NCI-H128 (cell line): Measurements from ENCODE around the gene CALML6.
"Not testable (repeated sequence)": the region's sequence is repeated elsewhere in the genome, so short reads cannot be mapped to it uniquely, and the experiment has no call there.

ENCODE experiments used
- DNase-seq: peaks from one replicate; lab custom pipeline; 2025; ENCODE audit not compliant: unreplicated experiment; lab: John Stamatoyannopoulos, UW

The CALML6 gene

GRCh38 chr1:1924849-1925248 lies 9.8 kb downstream of the CALML6 start:
- no peak for DNase-seq

- no peak for DNase-seq
These were observed 10.6 kb downstream of the CALML6 start for GRCh38 chr1:1925437-1926345.

- no peak for DNase-seq
These were observed 11.3 kb downstream of the CALML6 start for GRCh38 chr1:1926346-1926811.

GRCh38 chr1:1926886-1927660 lies 12.0 kb downstream of the CALML6 start:
- DNase-seq = no peak

GRCh38 chr1:1927751-1928150 lies 12.7 kb downstream of the CALML6 start:
- no peak for DNase-seq

GRCh38 chr1:1928231-1929101 lies 13.4 kb downstream of the CALML6 start:
- no peak for DNase-seq

GRCh38 chr1:1929102-1929638 lies 14.1 kb downstream of the CALML6 start:
- DNase-seq = no peak

- DNase-seq = no peak
These were observed 14.8 kb downstream of the CALML6 start for GRCh38 chr1:1929639-1930545.

- DNase-seq = not testable (repeated sequence)
These were observed 19.8 kb downstream of the CALML6 start for GRCh38 chr1:1934848-1935247.

- no peak for DNase-seq
These were observed 22.0 kb downstream of the CALML6 start for GRCh38 chr1:1937061-1937460.

GRCh38 chr1:1937549-1938275 lies 22.7 kb downstream of the CALML6 start:
- DNase-seq = no peak

GRCh38 chr1:1938276-1938573 lies 23.2 kb downstream of the CALML6 start:
- DNase-seq = no peak

- no peak for DNase-seq
These were observed 23.7 kb downstream of the CALML6 start for GRCh38 chr1:1938613-1939295.

GRCh38 chr1:1939296-1940122 lies 24.4 kb downstream of the CALML6 start:
- no peak for DNase-seq

GRCh38 chr1:1940123-1940425 lies 25.0 kb downstream of the CALML6 start:
- DNase-seq = no peak

- no peak for DNase-seq
These were observed 26.3 kb downstream of the CALML6 start for GRCh38 chr1:1941211-1941841.
